ENCODE data around the gene RBBP4. TPM values are rescaled to one million over a fixed set of nuclear protein-coding genes. Genes with fewer than 3 reads are reported as not detected.

RBBP4 gene
- total RNA-seq, 4 donors from 2014 or later, result 40.4 to 117 (median 67.7) TPM

- intact Hi-C loops (cut with DNase I; ENCODE audit: low total_unique reads), result no loop called here
- no peak for TF ChIP-seq EP300 (IDR thresholded peaks at IDR 0.05; ENCODE audit: low read depth)
- TF ChIP-seq POLR2AphosphoS5 (IDR thresholded peaks at IDR 0.05), result no peak
- TF ChIP-seq POLR2A (IDR thresholded peaks at IDR 0.05), result no peak
- no peak for TF ChIP-seq CTCF (IDR thresholded peaks at IDR 0.05)
- Histone ChIP-seq H3K27ac (peak overlapping the region; percentile 70 to 80 (median 72)), H3K27me3 (no peaks in the 10 kb centered on the region), H3K4me3 (no peak overlapping the region), H3K36me3 (no peaks in the 10 kb centered on the region), H3K9me3 (no peaks in the 10 kb centered on the region), H3K4me1 (peaks cover 7 to 33% (median 23%) of the 10 kb centered on the region in 4 donors)
- 74% methylated on average over 4 of the region's 4 CpGs; no CpG with 5 or more reads in 1 of the 2 donors for WGBS, 2 donors (ENCODE audit: low coverage in 1 of 2)
- in situ Hi-C loops (cut with MboI; ENCODE audit: low pct_ligation_motif_present in 1 of 4, low pct_unique_long_range_greater_than_20kb in 1 of 4, low sequenced_read_pairs in 3 of 4), result loop anchor here in 2 of 4 donors (10.0 kb wide), 1 partner anchor 59 kb away; no protein-coding TSS in a partner anchor
- no peak for DNase-seq
Measured at GRCh38 chr1:32715901-32716311, 64.9 kb downstream of the RBBP4 start.

GRCh38 chr1:32716312-32717148 lies 65.5 kb downstream of the RBBP4 start:
- TF ChIP-seq POLR2A (IDR thresholded peaks at IDR 0.05) (no peak), POLR2AphosphoS5 (IDR thresholded peaks at IDR 0.05) (peak; percentile 36 to 69 (median 55))
- H3K36me3 ChIP-seq, result no peaks in the 10 kb centered on the region
- peaks cover 7 to 33% (median 23%) of the 10 kb centered on the region in 4 donors for H3K4me1 ChIP-seq
- H3K27ac ChIP-seq, result peak overlapping the region; percentile 70 to 80 (median 72)
- DNase-seq, result peak; percentile 98
- no peak overlapping the region for H3K4me3 ChIP-seq
- 24% methylated on average over 9 of the region's 9 CpGs; no CpG with 5 or more reads in 1 of the 2 donors for WGBS, 2 donors (ENCODE audit: low coverage in 1 of 2)
- H3K27me3 ChIP-seq, result no peaks in the 10 kb centered on the region
- in situ Hi-C loops (cut with MboI; ENCODE audit: low pct_ligation_motif_present in 1 of 4, low pct_unique_long_range_greater_than_20kb in 1 of 4, low sequenced_read_pairs in 3 of 4) (loop anchor here in 2 of 4 donors (10.0 kb wide), 1 partner anchor 58 kb away; no protein-coding TSS in a partner anchor), intact Hi-C loops (cut with DNase I; ENCODE audit: low total_unique reads) (no loop called here)
- H3K9me3 ChIP-seq, result no peaks in the 10 kb centered on the region

- Histone ChIP-seq H3K9me3 (no peaks in the 10 kb centered on the region), H3K27me3 (no peaks in the 10 kb centered on the region), H3K27ac (peak overlapping the region in 1 of 4 donors; percentile 72), H3K4me1 (peaks cover 7 to 28% (median 18%) of the 10 kb centered on the region in 4 donors), H3K4me3 (no peak overlapping the region), H3K36me3 (no peaks in the 10 kb centered on the region)
- no peak for TF ChIP-seq POLR2AphosphoS5 (IDR thresholded peaks at IDR 0.05)
- no peak for TF ChIP-seq POLR2A (IDR thresholded peaks at IDR 0.05)
- TF ChIP-seq CTCF (IDR thresholded peaks at IDR 0.05), result no peak
- no peak for TF ChIP-seq EP300 (IDR thresholded peaks at IDR 0.05; ENCODE audit: low read depth)
- 95% methylated on average over 4 of the region's 4 CpGs; no CpG with 5 or more reads in 1 of the 2 donors for WGBS, 2 donors (ENCODE audit: low coverage in 1 of 2)
- in situ Hi-C loops (cut with MboI; ENCODE audit: low pct_ligation_motif_present in 1 of 4, low pct_unique_long_range_greater_than_20kb in 1 of 4, low sequenced_read_pairs in 3 of 4), result loop anchor here in 2 of 4 donors (10.0 kb wide), 1 partner anchor 57 kb away; no protein-coding TSS in a partner anchor
- intact Hi-C loops (cut with DNase I; ENCODE audit: low total_unique reads), result no loop called here
- no peak for DNase-seq
Measured at GRCh38 chr1:32717503-32717902, 66.5 kb downstream of the RBBP4 start.

- H3K36me3 ChIP-seq, result no peaks in the 10 kb centered on the region
- WGBS, 2 donors (ENCODE audit: low coverage in 1 of 2), result 86% methylated on average over 2 of the region's 2 CpGs; no CpG with 5 or more reads in 1 of the 2 donors
- H3K9me3 ChIP-seq, result no peaks in the 10 kb centered on the region
- H3K4me3 ChIP-seq, result no peak overlapping the region
- TF ChIP-seq EP300 (IDR thresholded peaks at IDR 0.05; ENCODE audit: low read depth), result no peak
- no peak for TF ChIP-seq CTCF (IDR thresholded peaks at IDR 0.05)
- no peak for TF ChIP-seq POLR2A (IDR thresholded peaks at IDR 0.05)
- no peak for TF ChIP-seq POLR2AphosphoS5 (IDR thresholded peaks at IDR 0.05)
- H3K4me1 ChIP-seq, result peaks cover 7 to 22% (median 15%) of the 10 kb centered on the region in 4 donors
- intact Hi-C loops (cut with DNase I; ENCODE audit: low total_unique reads) (no loop called here), in situ Hi-C loops (cut with MboI; ENCODE audit: low pct_ligation_motif_present in 1 of 4, low pct_unique_long_range_greater_than_20kb in 1 of 4, low sequenced_read_pairs in 3 of 4) (loop anchor here in 2 of 4 donors (10.0 kb wide), 1 partner anchor 57 kb away; no protein-coding TSS in a partner anchor)
- DNase-seq, result no peak
- no peaks in the 10 kb centered on the region for H3K27me3 ChIP-seq
- H3K27ac ChIP-seq, result no peak overlapping the region
Measured at GRCh38 chr1:32718036-32718435, 67.0 kb downstream of the RBBP4 start.

All from transverse colon (tissue), 4 donors.